HG03103 (cell line): ENCODE results near the gene ZMIZ1.

Source experiments
- ATAC-seq: cut with Tn5 transposase; IDR thresholded peaks from one replicate; pipeline ENCODE4 v1.9.1; 2021; ENCODE audit warnings: low read depth; ENCODE audit not compliant: unreplicated experiment

The ZMIZ1 gene

DNA sequence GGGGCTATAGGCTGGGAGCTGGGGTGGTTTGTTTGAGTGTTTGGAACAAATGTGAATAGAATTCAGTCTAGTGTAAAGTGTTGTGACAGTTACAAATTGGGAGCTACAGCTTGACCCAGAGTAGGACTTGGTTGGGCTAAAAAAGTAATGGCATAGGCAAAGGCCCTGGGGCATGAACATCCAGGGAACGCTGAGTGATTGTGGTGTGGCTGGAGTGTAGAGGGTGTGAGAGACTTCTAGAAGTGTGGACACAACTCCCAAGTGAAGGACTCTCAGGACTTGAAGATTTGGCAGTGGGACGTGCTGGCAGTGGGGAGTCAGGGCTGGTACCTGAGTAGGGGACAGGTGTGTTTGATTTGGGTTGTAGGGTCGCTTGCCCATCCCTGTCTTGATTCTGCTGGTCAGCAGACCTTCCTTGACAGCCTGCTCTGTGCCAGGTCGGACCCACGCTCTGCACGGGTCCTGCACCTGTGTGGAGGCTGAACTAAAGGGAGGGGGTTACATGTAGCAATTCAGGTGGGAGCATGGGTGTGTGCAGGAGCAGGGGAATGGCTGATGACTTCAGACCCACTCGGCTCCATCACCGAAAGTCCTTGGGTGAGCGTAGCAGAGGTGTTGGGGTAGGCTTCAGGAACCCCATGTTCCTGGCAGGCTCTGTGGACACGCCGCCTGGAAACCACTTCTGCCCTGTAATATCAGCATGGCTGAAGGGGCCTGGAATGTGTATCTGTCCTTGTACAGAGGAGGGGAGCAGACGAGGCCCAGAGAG is 43.3 kb downstream of the ZMIZ1 start:
- no peak for ATAC-seq

DNA sequence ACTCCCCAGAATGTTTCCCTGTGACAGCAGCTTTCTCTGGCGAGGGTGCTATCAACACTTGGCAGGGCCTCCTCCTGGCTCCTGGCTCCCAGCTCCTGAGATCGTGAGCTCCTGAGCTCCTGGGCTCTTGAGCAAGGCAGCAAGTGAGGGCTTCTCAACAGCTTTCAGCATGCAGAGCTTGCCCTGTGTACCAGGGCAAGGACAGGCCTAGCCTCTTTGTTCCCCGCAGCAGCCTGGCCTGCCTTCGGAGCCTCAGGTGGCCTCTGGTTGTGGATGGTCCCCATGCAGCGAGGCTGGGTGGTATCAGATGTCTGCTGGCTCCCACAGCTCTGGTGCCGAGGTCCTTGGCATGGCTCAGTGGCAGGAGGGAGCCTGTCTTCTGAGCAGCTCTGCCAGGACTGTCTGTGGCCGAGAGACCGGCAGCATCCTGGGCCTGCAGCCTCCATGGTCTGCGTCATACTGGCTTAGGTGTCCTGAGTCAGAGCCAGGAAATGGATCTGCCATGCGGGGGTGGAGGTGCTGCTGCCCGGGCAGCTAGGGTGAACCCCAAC is 44.2 kb downstream of the ZMIZ1 start:
- no peak for ATAC-seq

- no peak for ATAC-seq
Measured at GRCh38 chr10:79113827-79114226, 45.1 kb downstream of the ZMIZ1 start.

- ATAC-seq = no peak
Measured at GRCh38 chr10:79115302-79115701, 46.5 kb downstream of the ZMIZ1 start.

GRCh38 chr10:79116368-79116767 is 47.6 kb downstream of the ZMIZ1 start:
- ATAC-seq = no peak

DNA sequence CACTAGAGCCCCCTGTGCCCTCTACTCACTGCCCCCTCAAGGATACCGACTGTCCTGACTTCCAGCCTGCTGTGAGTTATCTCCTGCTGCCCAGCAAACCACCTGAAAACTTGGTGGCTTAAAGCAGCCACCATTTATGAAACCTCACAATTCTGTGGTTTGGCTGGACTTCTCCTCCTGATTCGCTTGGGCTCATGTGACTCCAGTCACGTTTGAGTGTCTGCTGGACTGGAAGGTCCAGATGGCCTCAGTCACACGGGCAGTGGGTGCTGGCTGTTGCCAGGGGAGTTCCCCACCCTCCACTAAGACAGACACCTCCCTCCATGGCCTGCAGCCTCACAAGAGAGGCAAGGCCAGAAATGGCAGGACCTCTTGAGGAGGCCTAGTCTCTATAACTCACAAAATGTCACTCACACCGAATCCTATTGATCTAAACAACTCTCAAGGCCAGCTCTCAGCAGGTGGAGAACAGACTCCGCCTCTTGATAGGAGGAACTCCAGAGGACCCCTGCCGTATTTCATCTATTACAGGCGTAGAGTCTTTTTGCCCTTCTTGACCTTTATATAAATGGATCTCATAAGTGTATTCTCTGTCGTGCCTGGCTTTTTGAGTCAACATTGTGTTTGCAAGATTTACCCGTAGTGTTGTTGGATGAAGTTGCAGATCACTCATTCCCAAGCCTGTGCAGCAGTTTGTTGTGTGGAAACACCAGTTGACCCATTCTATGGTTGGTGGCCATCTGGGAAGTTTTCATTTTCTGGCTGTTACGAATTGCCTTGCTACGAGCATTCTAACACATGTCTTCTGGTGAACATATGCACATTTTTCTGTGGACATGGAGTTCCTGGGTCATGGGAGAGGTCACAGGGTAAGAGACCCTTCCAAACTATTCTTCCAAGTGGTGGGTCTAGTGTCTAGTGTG is 48.3 kb downstream of the ZMIZ1 start:
- ATAC-seq = no peak

DNA sequence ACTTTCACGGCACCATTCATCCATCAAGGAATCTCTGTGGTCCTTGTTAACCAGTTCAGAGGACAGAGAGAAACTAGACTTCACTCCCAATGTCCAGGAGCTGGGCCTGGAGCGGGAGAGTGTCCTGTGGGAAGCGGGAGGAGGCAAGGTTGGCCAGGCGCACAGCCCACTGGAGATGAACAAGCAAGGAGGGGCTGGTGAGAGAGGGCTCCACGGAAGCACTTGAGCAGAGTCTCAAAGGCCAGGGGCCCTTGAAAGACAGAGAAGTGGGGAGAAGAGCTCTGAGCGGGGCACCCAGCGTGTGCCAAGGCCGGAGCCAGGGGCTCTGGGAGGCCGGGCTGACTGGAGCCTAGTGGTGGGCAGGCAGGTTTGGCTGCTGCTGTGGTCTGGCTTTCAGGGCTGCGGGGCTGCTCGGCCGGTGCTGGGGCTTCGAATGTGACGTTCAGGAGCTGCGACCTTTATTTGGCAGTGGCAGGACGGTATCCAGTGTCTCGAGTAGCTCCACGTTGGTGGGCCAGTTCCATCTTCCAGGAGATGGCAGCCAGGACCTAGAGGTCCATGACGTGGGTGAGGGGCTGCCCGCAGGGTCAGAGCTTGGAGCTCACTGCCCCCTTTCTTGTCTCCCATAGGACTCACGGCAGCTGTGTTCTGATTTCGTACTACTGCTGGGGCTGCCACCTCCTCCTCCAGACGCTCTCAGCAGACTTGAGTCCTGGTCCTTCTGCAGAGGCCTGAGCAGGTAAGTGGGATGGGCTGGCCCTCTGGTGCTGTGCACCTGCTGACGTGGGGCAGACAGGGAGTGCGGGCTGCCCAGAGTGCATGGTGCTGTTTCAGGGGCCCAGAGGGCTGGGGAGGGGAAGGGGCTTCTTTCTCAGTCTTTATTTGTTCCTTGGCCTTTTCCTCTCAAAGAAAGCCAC is 49.8 kb downstream of the ZMIZ1 start:
- no peak for ATAC-seq

GRCh38 chr10:79119306-79119705 is 50.5 kb downstream of the ZMIZ1 start:
- no peak for ATAC-seq

DNA sequence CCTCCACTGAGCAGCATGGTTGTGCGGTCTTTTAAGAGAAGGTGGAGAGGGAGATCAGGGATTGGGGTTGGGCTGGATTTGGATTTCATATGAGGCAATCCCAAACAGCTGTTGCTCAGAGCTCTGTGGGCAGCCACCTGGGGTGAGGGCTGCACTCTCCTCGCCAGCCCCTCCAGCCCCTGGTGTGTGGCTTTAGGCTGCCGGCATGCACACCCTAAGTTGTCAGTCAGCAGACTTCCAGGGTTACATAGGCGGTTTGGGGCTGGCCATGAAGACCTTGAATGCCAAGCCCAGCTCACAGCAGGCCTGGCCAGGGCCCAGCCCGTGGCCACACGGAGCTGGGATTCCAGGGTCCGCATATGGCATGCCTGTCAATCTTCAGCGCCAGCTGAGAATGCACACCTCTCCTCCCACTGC is 54.8 kb downstream of the ZMIZ1 start:
- ATAC-seq = no peak

GRCh38 chr10:79124066-79124465 is 55.3 kb downstream of the ZMIZ1 start:
- ATAC-seq = no peak

DNA sequence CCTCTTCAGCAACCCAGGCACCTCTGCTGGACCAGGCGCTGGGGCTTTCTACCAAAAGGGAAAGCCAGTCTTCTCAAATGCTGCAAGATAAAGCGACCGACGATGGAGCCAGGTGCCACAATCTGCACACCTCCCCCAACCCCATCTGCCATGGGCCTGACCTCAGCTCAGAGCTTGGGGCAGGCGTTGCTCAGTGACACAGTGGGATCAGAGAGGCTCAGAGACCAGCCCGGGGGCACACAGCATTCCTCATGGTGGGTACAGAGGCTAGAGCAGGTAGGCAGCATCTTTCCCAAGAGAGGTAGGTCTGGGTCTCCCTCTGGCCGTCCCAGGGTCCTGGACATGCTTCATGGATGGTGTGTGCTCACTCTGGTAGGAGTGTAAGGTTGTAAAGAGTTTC is 56.3 kb downstream of the ZMIZ1 start:
- no peak for ATAC-seq

DNA sequence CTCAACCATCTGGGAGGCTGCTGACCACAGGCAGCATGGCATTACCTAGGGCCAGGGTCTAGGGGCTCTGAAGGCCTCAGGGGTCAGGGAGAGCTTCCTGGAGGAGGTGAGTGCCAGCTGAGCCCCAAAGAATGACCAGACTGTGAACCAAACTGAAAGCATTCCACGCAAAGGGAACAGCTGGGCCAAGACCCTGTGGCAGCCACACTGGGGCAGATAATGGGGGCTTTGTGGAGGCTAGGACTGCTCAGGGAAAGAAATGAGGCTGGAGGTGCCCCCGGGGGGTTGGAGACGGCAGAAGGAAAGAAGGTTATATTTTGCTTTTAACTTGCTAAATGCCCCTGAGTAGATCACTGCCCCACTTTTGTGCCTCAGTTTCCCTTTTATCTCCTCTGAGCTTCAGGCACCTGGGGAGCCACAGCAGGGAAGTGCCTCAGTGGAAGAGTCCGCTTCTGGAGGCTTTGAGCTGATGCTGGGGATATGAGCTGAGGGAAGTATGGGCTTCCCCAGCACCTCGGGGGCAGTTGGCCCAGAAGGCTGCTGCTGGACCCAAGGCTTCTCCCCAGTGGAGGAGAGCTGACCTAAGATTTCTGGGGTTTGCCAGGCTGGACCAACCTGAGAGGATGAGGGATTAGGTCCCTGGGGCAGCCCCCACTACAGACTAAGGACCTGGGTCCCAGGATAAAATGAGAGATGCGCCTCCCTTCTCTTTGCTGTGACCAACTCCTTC is 57.8 kb downstream of the ZMIZ1 start:
- ATAC-seq = no peak

- ATAC-seq = no peak
Measured at GRCh38 chr10:79127151-79127961, 58.6 kb downstream of the ZMIZ1 start.

- ATAC-seq = no peak
Measured at GRCh38 chr10:79128241-79128922, 59.6 kb downstream of the ZMIZ1 start.

GRCh38 chr10:79128923-79129305 is 60.1 kb downstream of the ZMIZ1 start:
- no peak for ATAC-seq

DNA sequence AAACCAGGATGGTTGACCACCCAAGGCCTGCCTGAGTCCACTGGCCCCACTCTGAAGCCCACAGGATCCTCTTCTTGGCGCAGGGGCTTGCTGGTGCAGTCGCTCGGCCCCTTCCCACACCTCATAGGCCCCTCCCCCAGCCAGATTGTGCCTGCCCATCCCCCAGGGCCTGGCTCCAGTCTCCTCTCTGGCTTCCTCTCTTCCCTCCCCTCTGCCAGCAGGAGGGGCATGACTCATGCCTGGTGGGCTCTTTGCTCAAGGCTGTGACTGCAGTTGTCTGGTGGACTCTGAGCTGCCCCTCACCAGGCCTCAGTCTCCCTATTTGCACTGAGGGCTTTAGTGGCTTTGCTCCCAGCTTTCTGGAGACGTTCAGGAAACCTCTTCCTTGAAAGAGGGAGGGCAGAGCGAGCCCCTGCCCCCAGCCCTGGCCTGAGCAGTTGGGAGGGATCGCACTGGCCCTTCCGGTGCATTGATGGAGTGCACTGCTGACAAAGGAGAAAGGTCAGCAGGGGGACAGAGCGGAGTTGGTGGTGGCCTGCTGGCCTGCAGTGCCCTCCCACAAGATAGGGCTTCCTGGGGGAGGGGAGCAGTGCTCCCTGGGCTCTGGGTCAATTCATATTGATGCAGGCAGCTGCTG is 60.7 kb downstream of the ZMIZ1 start:
- ATAC-seq = no peak

DNA sequence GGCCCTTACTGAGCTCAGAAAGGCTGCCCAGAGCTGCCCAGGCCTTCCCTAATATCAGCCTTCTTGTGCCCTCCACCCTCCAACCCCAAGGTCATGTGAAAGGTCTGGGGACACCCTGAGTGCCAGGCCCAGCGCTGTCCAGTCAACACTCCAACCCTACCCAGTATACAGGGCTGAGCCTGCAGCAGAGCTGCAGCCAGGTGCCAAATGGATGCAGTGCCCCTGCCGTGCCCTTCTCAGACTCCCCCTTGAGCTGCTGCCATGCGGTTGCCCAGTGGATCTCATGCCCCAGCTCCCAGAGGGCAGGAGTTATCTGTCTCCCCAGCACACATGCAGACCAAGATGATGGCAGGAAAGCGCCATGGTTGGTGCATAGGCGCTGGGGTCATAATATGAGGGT is 61.5 kb downstream of the ZMIZ1 start:
- ATAC-seq = no peak

- no peak for ATAC-seq
Measured at GRCh38 chr10:79130846-79131245, 62.1 kb downstream of the ZMIZ1 start.
